Astrocyte of the cerebellum (primary cell): ENCODE results near the gene TMEM256.
A peak's percentile ranks its signal among the peaks of the same experiment; 100 is the strongest.

Source experiments
- DNase-seq: peaks from one replicate; pipeline ENCODE4 v3.0.0-alpha.2; 2011; ENCODE audit warnings: low read depth
- H3K4me3 ChIP-seq: 2 replicates; pipeline ENCODE4 v1.5.1; 2011; ENCODE audit warnings: mild to moderate bottlenecking, low read depth, low read length, moderate library complexity
- CTCF ChIP-seq: IDR thresholded peaks from 2 replicates; pipeline ENCODE4 v1.5.1; 2012; ENCODE audit warnings: low read length, low read depth, moderate library complexity, mild to moderate bottlenecking; ENCODE audit errors: missing control alignments
- in situ Hi-C: cut with HindIII; loops from 2 replicates; pipeline ENCODE4 v1.10.0; 2017; ENCODE audit warnings: low sequenced_read_pairs

The TMEM256 gene

GRCh38 chr17:7394452-7395191 lies 9.3 kb downstream of the TMEM256 start, which contains the start of gene PLSCR3:
Gene PLSCR3 (minus strand): TSS chr17:7394525. CDS start chr17:7394110, 415 bp downstream.
- in situ Hi-C loops = no loop called here
- H3K4me3 ChIP-seq = peak within 1 kb of the TSS; percentile 70
- DNase-seq = peak; percentile 48
- peak; percentile 57 for TF ChIP-seq CTCF

GRCh38 chr17:7393613-7394451 lies 10.1 kb downstream of the TMEM256 start:
- peak overlapping the region; percentile 70 for H3K4me3 ChIP-seq
- peak; percentile 30 for TF ChIP-seq CTCF
- no peak for DNase-seq
- in situ Hi-C loops = no loop called here

- in situ Hi-C loops = no loop called here
These were observed 10.9 kb downstream of the TMEM256 start for GRCh38 chr17:7392696-7393612.

GRCh38 chr17:7391307-7391706 lies 12.6 kb downstream of the TMEM256 start:
- no peak overlapping the region for H3K4me3 ChIP-seq
- in situ Hi-C loops = no loop called here
- DNase-seq = no peak
- no peak for TF ChIP-seq CTCF

More at GRCh38 chr17:7392696-7393612, 10.9 kb downstream of the TMEM256 start:
- no peak for DNase-seq
- no peak for TF ChIP-seq CTCF
- H3K4me3 ChIP-seq = peak overlapping the region; percentile 70

- in situ Hi-C loops = loop anchor here (5.0 kb wide), 1 partner anchor 87 kb away; the partner anchor contains the start of gene ZBTB4
- H3K4me3 ChIP-seq = no peak overlapping the region
- no peak for DNase-seq
- TF ChIP-seq CTCF = no peak
These were observed 13.7 kb downstream of the TMEM256 start for GRCh38 chr17:7389924-7390910.
